ENCODE data around the gene EXOC7.
A peak's percentile ranks its signal among the peaks of the same experiment; 100 is the strongest.

The EXOC7 gene

DNA sequence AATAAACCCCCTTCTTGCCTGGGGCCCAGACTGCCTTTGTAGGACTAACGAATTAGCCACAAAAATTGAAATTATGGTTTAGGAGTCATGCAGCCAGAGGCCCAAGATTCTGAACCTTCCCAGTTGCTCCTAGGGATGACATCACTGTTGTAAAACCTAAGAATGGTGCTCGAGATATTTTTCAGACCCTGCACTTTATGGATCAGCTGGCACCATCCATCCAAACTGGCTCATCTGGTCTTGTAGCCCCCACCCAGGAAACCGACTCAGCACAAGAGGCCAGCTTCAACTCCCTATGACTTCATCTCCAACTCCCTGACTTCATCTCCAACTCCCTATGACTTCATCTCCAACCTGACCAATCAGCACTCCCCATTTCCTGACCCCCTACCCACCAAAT lies 65.5 kb downstream of the EXOC7 start:
- Mint-ChIP-seq H3K36me3 (no peaks in the 10 kb centered on the region), H3K4me1 (ENCODE audit: low read depth) (peaks cover 28% of the 10 kb centered on the region), H3K27me3 (no peaks in the 10 kb centered on the region), H3K27ac (peak overlapping the region; percentile 46), H3K4me3 (no peak overlapping the region), H3K9me3 (ENCODE audit: low read depth) (no peaks in the 10 kb centered on the region)

DNA sequence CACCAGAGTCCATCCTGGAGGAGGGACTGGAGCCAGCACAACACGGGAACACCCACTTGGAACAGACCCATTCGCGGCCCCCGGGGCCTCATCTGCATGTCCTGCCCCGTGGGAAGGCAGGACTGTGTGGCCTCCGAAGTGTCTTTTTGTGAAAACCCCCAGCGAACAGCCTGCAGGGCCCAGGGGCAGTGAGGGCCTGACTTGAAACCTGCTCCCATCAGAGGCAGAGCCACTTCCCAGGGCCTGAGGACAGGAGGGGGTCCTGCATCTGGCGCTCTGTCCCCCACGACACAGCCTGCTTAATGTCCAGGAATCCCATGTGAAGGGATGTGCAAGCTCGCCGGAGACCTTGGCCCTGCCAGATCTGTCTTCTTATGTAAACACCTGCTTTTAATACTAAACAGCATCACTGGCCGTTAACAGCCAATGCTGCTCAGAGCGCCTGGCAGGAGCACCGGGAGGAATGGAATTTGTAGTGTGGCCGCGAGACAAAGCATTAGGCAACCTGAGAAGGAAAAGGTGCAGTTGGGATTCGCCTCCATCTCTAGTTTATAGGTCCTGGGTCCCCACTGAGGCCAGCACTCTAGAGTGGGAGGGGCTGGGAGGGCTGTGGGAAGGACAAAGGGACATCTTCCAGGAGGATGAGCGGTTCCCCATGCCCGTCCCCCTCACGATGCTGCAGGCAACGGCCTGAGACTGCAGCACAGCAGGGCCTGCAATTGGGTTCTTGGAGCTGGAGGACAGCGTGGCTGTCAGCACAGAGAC lies 66.9 kb downstream of the EXOC7 start:
- Mint-ChIP-seq H3K4me3 (no peak overlapping the region), H3K9me3 (ENCODE audit: low read depth) (no peaks in the 10 kb centered on the region), H3K27me3 (no peaks in the 10 kb centered on the region), H3K27ac (no peak overlapping the region), H3K4me1 (ENCODE audit: low read depth) (peaks cover 31% of the 10 kb centered on the region), H3K36me3 (no peaks in the 10 kb centered on the region)

DNA sequence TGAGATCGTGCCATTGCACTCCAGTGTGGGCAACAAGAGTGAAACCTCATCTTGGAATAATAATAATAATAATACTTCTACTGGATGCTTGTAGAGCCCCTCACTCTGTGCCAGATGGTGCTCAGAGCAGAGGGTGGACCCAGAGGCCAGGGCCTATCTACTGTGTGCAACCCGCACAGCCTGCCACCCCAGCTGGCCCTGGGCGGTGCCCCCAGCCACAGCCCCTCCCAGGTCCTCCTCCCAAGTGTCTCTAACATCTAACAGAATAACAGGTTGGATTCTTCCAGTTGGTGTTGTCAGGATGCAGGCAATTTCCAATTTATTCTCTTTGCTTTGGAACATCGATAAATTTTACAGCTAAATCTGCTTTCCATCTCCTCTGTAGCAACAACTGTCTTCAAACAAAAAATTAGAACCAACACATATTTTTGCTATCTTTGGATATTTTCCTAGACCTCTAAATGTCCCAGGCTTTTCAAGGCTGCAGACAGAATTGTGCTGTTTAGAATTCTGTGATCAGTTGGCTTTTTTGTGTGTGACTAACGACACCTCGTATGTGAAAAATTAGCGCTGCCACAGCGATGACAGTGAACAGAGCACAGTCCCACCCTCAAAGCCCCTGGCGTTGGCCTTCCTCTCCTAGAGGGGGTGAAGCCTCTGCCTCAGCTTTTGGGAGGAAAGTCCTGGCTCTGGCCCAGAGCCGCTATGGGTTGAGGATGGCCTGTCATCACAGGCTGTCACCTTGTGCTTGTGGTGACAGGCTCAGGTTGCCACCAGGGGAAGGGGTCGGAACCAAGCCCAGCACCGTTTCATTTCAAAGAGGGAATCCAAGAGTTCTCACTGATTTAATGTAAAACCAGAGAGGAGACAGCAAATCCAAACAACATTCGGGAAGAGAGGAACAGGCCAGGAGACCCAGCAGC lies 68.9 kb downstream of the EXOC7 start:
- H3K4me1 Mint-ChIP-seq (ENCODE audit: low read depth): peaks cover 39% of the 10 kb centered on the region
- H3K36me3 Mint-ChIP-seq: no peaks in the 10 kb centered on the region
- H3K9me3 Mint-ChIP-seq (ENCODE audit: low read depth): no peaks in the 10 kb centered on the region
- H3K4me3 Mint-ChIP-seq: no peak overlapping the region
- no peak overlapping the region for H3K27ac Mint-ChIP-seq
- no peaks in the 10 kb centered on the region for H3K27me3 Mint-ChIP-seq

DNA sequence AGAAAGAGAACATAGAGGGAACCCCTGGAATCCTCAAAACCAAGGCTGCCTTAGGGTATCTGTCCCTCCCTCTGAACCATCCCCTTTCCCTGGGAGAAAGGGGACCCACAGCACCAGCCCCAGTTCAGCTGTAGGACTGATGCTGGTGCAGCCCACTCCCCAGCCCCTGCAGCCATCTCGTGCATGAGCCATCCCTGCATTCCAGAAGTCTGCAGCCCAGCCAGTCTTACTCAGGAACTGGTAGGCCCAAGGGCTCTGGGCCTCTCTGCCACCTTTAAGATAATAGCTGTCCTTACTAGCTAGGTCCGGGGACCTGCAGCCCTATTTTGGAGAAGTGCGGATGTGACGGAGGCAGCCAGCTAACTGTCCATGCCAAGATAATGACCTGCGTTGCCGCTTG lies 70.4 kb downstream of the EXOC7 start:
- Mint-ChIP-seq H3K4me1 (ENCODE audit: low read depth) (peaks cover 49% of the 10 kb centered on the region), H3K9me3 (ENCODE audit: low read depth) (no peaks in the 10 kb centered on the region), H3K4me3 (no peak overlapping the region), H3K27ac (no peak overlapping the region), H3K27me3 (no peaks in the 10 kb centered on the region), H3K36me3 (no peaks in the 10 kb centered on the region)

- Mint-ChIP-seq H3K27me3 (no peaks in the 10 kb centered on the region), H3K27ac (no peak overlapping the region)
Observed at GRCh38 chr17:76032780-76033108, 70.8 kb downstream of the EXOC7 start.

DNA sequence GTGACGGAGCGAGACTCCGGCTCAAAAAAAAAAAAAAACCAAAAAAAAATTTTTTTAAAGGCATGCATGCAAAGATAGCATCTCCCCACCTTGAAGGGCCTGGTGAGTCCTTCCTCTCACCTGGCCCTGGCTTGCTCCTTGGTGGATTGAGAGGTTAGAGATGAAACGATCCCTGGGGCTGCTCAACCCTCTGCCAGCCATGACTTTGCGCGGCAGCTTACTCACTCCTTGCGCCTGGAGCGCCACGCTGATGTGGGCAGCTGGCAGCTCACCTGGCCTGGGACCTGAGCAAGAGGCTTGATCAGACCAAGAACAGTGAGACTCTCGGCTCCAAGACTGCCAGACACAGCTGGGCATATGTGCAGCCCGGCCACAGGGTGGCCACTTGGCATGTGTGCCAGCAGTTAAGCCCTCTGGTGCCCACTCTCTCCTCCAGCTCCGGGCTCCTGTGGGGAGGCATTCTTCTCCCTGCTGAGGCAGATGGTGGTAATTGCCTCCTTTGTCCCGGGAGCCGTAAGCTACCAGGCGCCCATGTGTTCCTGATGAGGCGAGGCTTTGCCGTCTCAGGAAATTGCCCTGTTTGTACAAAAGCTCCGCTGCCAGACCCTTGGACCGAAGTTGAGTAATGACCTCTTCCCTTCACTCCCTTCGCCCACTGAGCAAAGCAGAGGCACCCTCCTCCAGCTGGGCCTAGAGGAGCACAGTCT lies 71.4 kb downstream of the EXOC7 start:
- Mint-ChIP-seq H3K36me3 (no peaks in the 10 kb centered on the region), H3K27me3 (no peaks in the 10 kb centered on the region), H3K4me3 (no peak overlapping the region), H3K9me3 (ENCODE audit: low read depth) (no peaks in the 10 kb centered on the region), H3K4me1 (ENCODE audit: low read depth) (peaks cover 48% of the 10 kb centered on the region), H3K27ac (no peak overlapping the region)

More at GRCh38 chr17:76032780-76033108, 70.8 kb downstream of the EXOC7 start:
- no peaks in the 10 kb centered on the region for H3K36me3 Mint-ChIP-seq
- no peaks in the 10 kb centered on the region for H3K9me3 Mint-ChIP-seq (ENCODE audit: low read depth)
- H3K4me3 Mint-ChIP-seq: no peak overlapping the region
- H3K4me1 Mint-ChIP-seq (ENCODE audit: low read depth): peaks cover 49% of the 10 kb centered on the region

All from activated naive CD8-positive, alpha-beta T cell (primary cell).